OCI-LY1 (cell line): ENCODE data around the gene FOXK2.

ENCODE experiments used
- H2AFZ ChIP-seq: fragments of 200-600 bp; sonication (generic), shearing (Covaris generic); 2 replicates; pipeline ENCODE4 v1.6.0; 2014; ENCODE audit warnings: antibody characterized with exemption, mild to moderate bottlenecking, low read length
- H3F3A ChIP-seq: fragments of 200-600 bp; sonication (generic), shearing (Covaris generic); 2 replicates; pipeline ENCODE4 v1.6.0; 2014; ENCODE audit warnings: mild to moderate bottlenecking, antibody characterized with exemption, low read length, moderate library complexity; ENCODE audit not compliant: insufficient read depth
- H3K27ac ChIP-seq: fragments of 200-600 bp; sonication (generic); 2 replicates; pipeline ENCODE4 v1.5.1; 2014; ENCODE audit warnings: low read length, mixed run types, mild to moderate bottlenecking, low read depth; ENCODE audit not compliant: poor library complexity, severe bottlenecking
- H3K27me3 ChIP-seq: fragments of 200-600 bp; sonication (generic); 2 replicates; pipeline ENCODE4 v1.6.0; 2014; ENCODE audit warnings: antibody characterized with exemption, mild to moderate bottlenecking, low read length, moderate library complexity; ENCODE audit not compliant: insufficient read depth
- H3K36me3 ChIP-seq: fragments of 200-600 bp; sonication (generic); 2 replicates; pipeline ENCODE4 v1.6.1; 2014; ENCODE audit warnings: mild to moderate bottlenecking, antibody characterized with exemption, low read length, moderate library complexity, mixed read lengths; ENCODE audit not compliant: insufficient read depth
- H3K4me1 ChIP-seq: fragments of 200-600 bp; sonication (generic); 2 replicates; pipeline ENCODE4 v1.5.1; 2014; ENCODE audit warnings: mild to moderate bottlenecking, low read length, moderate library complexity; ENCODE audit not compliant: insufficient read depth, severe bottlenecking
- H3K4me2 ChIP-seq: fragments of 200-600 bp; sonication (generic), shearing (Covaris generic); 2 replicates; pipeline ENCODE4 v1.6.1; 2014; ENCODE audit warnings: low read length
- H3K4me3 ChIP-seq: fragments of 200-600 bp; sonication (generic); 2 replicates; pipeline ENCODE4 v1.5.1; 2014; ENCODE audit warnings: low read length, low read depth, mild to moderate bottlenecking, mixed read lengths; ENCODE audit not compliant: poor library complexity, severe bottlenecking
- H3K79me2 ChIP-seq: fragments of 200-600 bp; shearing (Covaris generic); 2 replicates; pipeline ENCODE4 v1.6.1; 2016; ENCODE audit warnings: mixed run types, low read length, mixed read lengths; ENCODE audit not compliant: insufficient read depth
- H3K9ac ChIP-seq: fragments of 200-600 bp; sonication (generic), shearing (Covaris generic); 2 replicates; pipeline ENCODE4 v1.6.1; 2014; ENCODE audit warnings: mild to moderate bottlenecking, low read length, mixed read lengths
- H3K9me2 ChIP-seq: fragments of 200-600 bp; sonication (generic), shearing (Covaris generic); 2 replicates; pipeline ENCODE4 v1.6.1; 2014; ENCODE audit warnings: low read depth, mild to moderate bottlenecking, low read length, mixed read lengths
- H3K9me3 ChIP-seq: fragments of 200-600 bp; shearing (Covaris generic); 2 replicates; pipeline ENCODE4 v1.6.1; 2014; ENCODE audit warnings: low read length, mixed read lengths
- H4K20me1 ChIP-seq: fragments of 200-600 bp; sonication (generic), shearing (Covaris generic); 2 replicates; pipeline ENCODE4 v1.6.0; 2016; ENCODE audit warnings: mild to moderate bottlenecking, low read length; ENCODE audit not compliant: insufficient read depth
- CTCF ChIP-seq: fragments of 200-600 bp; sonication (generic), shearing (Covaris generic); IDR thresholded peaks from 2 replicates; pipeline ENCODE4 v1.5.1; 2017; ENCODE audit warnings: mild to moderate bottlenecking, antibody characterized with exemption, low read length, moderate library complexity, mixed read lengths
- EZH2 ChIP-seq: fragments of 200-600 bp; sonication (generic), shearing (Covaris generic); IDR thresholded peaks from 2 replicates; pipeline ENCODE4 v1.8.0; 2017; ENCODE audit warnings: borderline replicate concordance, mixed run types, mild to moderate bottlenecking, antibody characterized with exemption, low read length, moderate library complexity, mixed read lengths

FOXK2 gene

GRCh38 chr17:82650723-82651122 lies 131.2 kb downstream of the FOXK2 start:
- no peak for TF ChIP-seq EZH2
- no peak for TF ChIP-seq CTCF
- H3K9ac ChIP-seq: no peak overlapping the region
- peaks cover 28% of the 10 kb centered on the region for H3K4me1 ChIP-seq

GRCh38 chr17:82653651-82654528 lies 134.4 kb downstream of the FOXK2 start:
- Histone ChIP-seq H3K4me3 (no peak overlapping the region), H3K4me1 (peaks cover 12% of the 10 kb centered on the region), H3F3A (no peaks in the 10 kb centered on the region), H4K20me1 (no peaks in the 10 kb centered on the region), H3K36me3 (no peaks in the 10 kb centered on the region), H3K27ac (no peak overlapping the region), H3K9me3 (no peaks in the 10 kb centered on the region), H3K9ac (no peak overlapping the region), H3K4me2 (no peak overlapping the region), H3K79me2 (no peaks in the 10 kb centered on the region), H3K9me2 (no peaks in the 10 kb centered on the region), H2AFZ (no peak overlapping the region), H3K27me3 (0 out of 2 replicates have a peak, but pooled peaks cover 6% of the 10 kb centered on the region)
- TF ChIP-seq CTCF (no peak), EZH2 (no peak)

More at GRCh38 chr17:82650723-82651122, 131.2 kb downstream of the FOXK2 start:
- Histone ChIP-seq H4K20me1 (no peaks in the 10 kb centered on the region), H3K9me3 (no peaks in the 10 kb centered on the region), H3K36me3 (0 out of 2 replicates have a peak, but pooled peaks cover under 1% of the 10 kb centered on the region), H3F3A (no peaks in the 10 kb centered on the region), H3K9me2 (no peaks in the 10 kb centered on the region), H2AFZ (no peak overlapping the region), H3K4me3 (no peak overlapping the region), H3K79me2 (peaks cover 22% of the 10 kb centered on the region), H3K27me3 (0 out of 2 replicates have a peak, but pooled peaks cover 6% of the 10 kb centered on the region), H3K27ac (no peak overlapping the region), H3K4me2 (no peak overlapping the region)
